CD14-positive monocyte (primary cell): ENCODE measurements around the gene CEL. TPM values are rescaled to one million over a fixed set of nuclear protein-coding genes. Genes with fewer than 3 reads are reported as not detected.
"Not testable (repeated sequence)": the region's sequence is repeated elsewhere in the genome, so short reads cannot be mapped to it uniquely, and the experiment has no call there.

Source experiments
- DNase-seq, 3 donors: peaks; one replicate each; pipeline ENCODE4 v3.0.0-alpha.2; 2011 to 2022
- H2AFZ ChIP-seq: 2 replicates; pipeline ENCODE4 v1.6.0; 2012; ENCODE audit warnings: mild to moderate bottlenecking, low read depth, low read length, inconsistent platforms; ENCODE audit not compliant: insufficient read depth, poor library complexity, severe bottlenecking
- H3K27ac ChIP-seq, 2 donors: 1 replicate in 1 of 2; 2 replicates in 1 of 2; pipeline ENCODE4 v1.5.1; 2012 to 2013; ENCODE audit warnings: low read length in 2 of 2, control low read depth in 1 of 2, inconsistent platforms in 1 of 2, low read depth in 1 of 2, mild to moderate bottlenecking in 1 of 2
- H3K27me3 ChIP-seq, 2 donors: one replicate each; pipeline versions ENCODE4 v1.6.0 to v1.6.1; 2011 to 2013; ENCODE audit warnings: low read length in 2 of 2; ENCODE audit not compliant: control insufficient read depth in 2 of 2, insufficient read depth in 2 of 2
- H3K36me3 ChIP-seq, 2 donors: replicated peaks in 1 of 2; 1 replicate in 1 of 2; 2 replicates in 1 of 2; pipeline versions ENCODE4 v1.5.1 to v1.6.1; 2012 to 2013; ENCODE audit warnings: low read length in 2 of 2, control low read depth in 1 of 2, inconsistent platforms in 1 of 2, mild to moderate bottlenecking in 1 of 2; ENCODE audit not compliant: insufficient read depth in 2 of 2, control insufficient read depth in 1 of 2
- H3K4me1 ChIP-seq, 2 donors: 1 replicate in 1 of 2; 2 replicates in 1 of 2; pipeline versions ENCODE4 v1.5.1 to v1.6.1; 2012 to 2013; ENCODE audit warnings: low read length in 2 of 2, control low read depth in 1 of 2, inconsistent platforms in 1 of 2, mild to moderate bottlenecking in 1 of 2, moderate library complexity in 1 of 2; ENCODE audit not compliant: insufficient read depth in 2 of 2, control insufficient read depth in 1 of 2
- H3K4me2 ChIP-seq: replicated peaks from 2 replicates; pipeline ENCODE3; 2012; ENCODE audit warnings: low read length, moderate library complexity, mild to moderate bottlenecking; ENCODE audit not compliant: poor library complexity, severe bottlenecking; ENCODE audit errors: extremely low read depth
- H3K4me3 ChIP-seq, 3 experiments: fragments of 200-600 bp in 1 of 3; sonication (generic) in 1 of 3; replicated peaks in 1 of 3; 1 replicate in 2 of 3; 2 replicates in 1 of 3; pipeline ENCODE4 v1.5.1; 2011 to 2013; ENCODE audit warnings: low read length in 3 of 3, mild to moderate bottlenecking in 3 of 3, control low read depth in 2 of 3, low read depth in 2 of 3, inconsistent platforms in 1 of 3, moderate library complexity in 1 of 3
- H3K79me2 ChIP-seq: 2 replicates; pipeline ENCODE4 v1.6.0; 2012; ENCODE audit warnings: mild to moderate bottlenecking, control low read depth, inconsistent platforms, low read length, moderate library complexity; ENCODE audit not compliant: insufficient read depth
- H3K9ac ChIP-seq: 2 replicates; pipeline ENCODE4 v1.6.0; 2017; ENCODE audit warnings: low read length, mild to moderate bottlenecking; ENCODE audit not compliant: insufficient read depth, poor library complexity, severe bottlenecking
- H3K9me3 ChIP-seq, 2 donors: replicated peaks in 1 of 2; 1 replicate in 1 of 2; 2 replicates in 1 of 2; pipeline versions ENCODE4 v1.5.1 to v1.6.1; 2012 to 2013; ENCODE audit warnings: low read length in 2 of 2, control low read depth in 1 of 2; ENCODE audit not compliant: control insufficient read depth in 1 of 2, insufficient read depth in 1 of 2
- H4K20me1 ChIP-seq: 2 replicates; pipeline ENCODE4 v1.6.0; 2012; ENCODE audit warnings: mild to moderate bottlenecking, low read length, control low read depth, moderate library complexity; ENCODE audit not compliant: insufficient read depth
- H3K27ac Mint-ChIP-seq, 7 donors: one replicate each; pipeline ENCODE4 v1.8.0; 2020; ENCODE audit warnings: mild to moderate bottlenecking in 7 of 7, mixed read lengths in 7 of 7, moderate library complexity in 6 of 7, inconsistent platforms in 2 of 7
- H3K27me3 Mint-ChIP-seq, 3 donors: one replicate each; pipeline ENCODE4 v1.8.0; 2021 to 2022; ENCODE audit warnings: low read depth in 3 of 3, mild to moderate bottlenecking in 3 of 3, mixed read lengths in 3 of 3, moderate library complexity in 3 of 3, inconsistent platforms in 1 of 3
- H3K36me3 Mint-ChIP-seq, 2 donors: one replicate each; pipeline ENCODE4 v1.8.0; 2020; ENCODE audit warnings: mixed read lengths in 2 of 2, inconsistent platforms in 1 of 2, mild to moderate bottlenecking in 1 of 2
- H3K4me1 Mint-ChIP-seq: one replicate; pipeline ENCODE4 v1.8.0; 2020; ENCODE audit warnings: mild to moderate bottlenecking, mixed read lengths
- H3K4me3 Mint-ChIP-seq, 2 donors: one replicate each; pipeline ENCODE4 v1.8.0; 2020; ENCODE audit warnings: mild to moderate bottlenecking in 2 of 2, mixed read lengths in 2 of 2, moderate library complexity in 1 of 2
- H3K9me3 Mint-ChIP-seq, 7 donors: one replicate each; pipeline ENCODE4 v1.8.0; 2020 to 2022; ENCODE audit warnings: mixed read lengths in 7 of 7, mild to moderate bottlenecking in 6 of 7, moderate library complexity in 6 of 7, inconsistent platforms in 2 of 7
- CTCF ChIP-seq: fragments of 200-600 bp; IDR thresholded peaks from one replicate; pipeline ENCODE4 v1.8.0; 2022; ENCODE audit warnings: antibody characterized with exemption, mild to moderate bottlenecking
- WGBS: methylation state at CpG from one replicate; pipeline ENCODE4 v1.1.5; 2013; ENCODE audit warnings: missing lambda C conversion rate; ENCODE audit not compliant: insufficient coverage; 5-methylcytosine and 5-hydroxymethylcytosine counted together
- intact Hi-C, 2 donors: fragments of 100-400 bp; cut with micrococcal nuclease; formaldehyde crosslinking; loops; one replicate each; pipeline versions ENCODE4 v1.15.0 to v1.15.1; 2023
- polyA plus RNA-seq, 3 donors: library from polyadenylated mRNA; depleted of rRNA in 1 of 3; unstranded in 2 of 3; stranded (reverse) in 1 of 3; fragments of 300-500 nt in 2 of 3; fragments of >200 nt in 1 of 3; fragmentation: Illumina TruSeq in 2 of 3; gene quantifications; 1 replicate in 2 of 3; 2 replicates in 1 of 3; pipeline ENCODE4 v1.2.3, GENCODE V29; 2012 to 2021

The CEL gene
- polyA plus RNA-seq, 3 donors: 0.24 TPM; not detected in 2

GRCh38 chr9:133078486-133078885 is 16.7 kb downstream of the CEL start:
- 98% methylated on average over 14 of the region's 14 CpGs for WGBS
- no peak for TF ChIP-seq CTCF
- Mint-ChIP-seq H3K27me3 (peaks cover 2 to 9% (median 4%) of the 10 kb centered on the region in 3 donors), H3K27ac (no peak overlapping the region), H3K4me1 (no peaks in the 10 kb centered on the region), H3K36me3 (no peaks in the 10 kb centered on the region), H3K4me3 (no peak overlapping the region), H3K9me3 (no peaks in the 10 kb centered on the region)
- Histone ChIP-seq H3K4me2 (no peak overlapping the region), H4K20me1 (no peaks in the 10 kb centered on the region), H3K36me3 (no peaks in the 10 kb centered on the region), H2AFZ (no peak overlapping the region), H3K27me3 (peaks cover 0 to 18% of the 10 kb centered on the region in 2 donors), H3K79me2 (no peaks in the 10 kb centered on the region), H3K4me1 (no peaks in the 10 kb centered on the region), H3K9me3 (no peaks in the 10 kb centered on the region), H3K9ac (no peak overlapping the region), H3K4me3 (no peak overlapping the region), H3K27ac (no peak overlapping the region)
- intact Hi-C loops: no loop called here
- no peak for DNase-seq

- Histone ChIP-seq H4K20me1 (no peaks in the 10 kb centered on the region), H2AFZ (no peak overlapping the region), H3K79me2 (no peaks in the 10 kb centered on the region), H3K4me3 (no peak overlapping the region), H3K9ac (no peak overlapping the region), H3K9me3 (no peaks in the 10 kb centered on the region), H3K4me1 (no peaks in the 10 kb centered on the region), H3K4me2 (no peak overlapping the region), H3K27ac (no peak overlapping the region), H3K36me3 (no peaks in the 10 kb centered on the region), H3K27me3 (peaks cover 0 to 11% of the 10 kb centered on the region in 2 donors)
- peaks cover 2 to 4% (median 2%) of the 10 kb centered on the region in 3 donors for H3K27me3 Mint-ChIP-seq
- intact Hi-C loops: no loop called here
- H3K9me3 Mint-ChIP-seq: no peaks in the 10 kb centered on the region
- no peak overlapping the region for H3K4me3 Mint-ChIP-seq
- H3K36me3 Mint-ChIP-seq: no peaks in the 10 kb centered on the region
- TF ChIP-seq CTCF: no peak
- no peaks in the 10 kb centered on the region for H3K4me1 Mint-ChIP-seq
- WGBS: 88% methylated on average over 2 of the region's 7 CpGs
- no peak overlapping the region for H3K27ac Mint-ChIP-seq
- no peak for DNase-seq
These were observed 18.4 kb downstream of the CEL start for GRCh38 chr9:133080161-133080560.

- H3K27me3 Mint-ChIP-seq, H3K4me3 Mint-ChIP-seq, H3K36me3 ChIP-seq, H3K36me3 Mint-ChIP-seq, H3K9me3 Mint-ChIP-seq, H3K4me1 Mint-ChIP-seq, H3K4me2 ChIP-seq, intact Hi-C loops, DNase-seq, H3K27ac Mint-ChIP-seq, H3K9me3 ChIP-seq, H3K4me3 ChIP-seq, H3K27ac ChIP-seq, H3K4me1 ChIP-seq, H4K20me1 ChIP-seq, H3K79me2 ChIP-seq, H3K9ac ChIP-seq, H2AFZ ChIP-seq: not testable (repeated sequence)
- H3K27me3 ChIP-seq: peaks cover 0 to 11% of the 10 kb centered on the region in 2 donors
- 92% methylated on average over 5 of the region's 18 CpGs for WGBS
These were observed 19.3 kb downstream of the CEL start for GRCh38 chr9:133080786-133081779.
